Measurements from ENCODE around the gene DDX3X. TPM values are rescaled to one million over a fixed set of nuclear protein-coding genes. Genes with fewer than 3 reads are reported as not detected.

DDX3X gene
- total and polyA plus RNA-seq, 9 of the 15 experiments (the other 6 are each of a cell fraction or from before 2014, with no cell fraction given): 51.3 to 232 (median 138) TPM

GRCh38 chrX:41373989-41374606 is 40.1 kb downstream of the DDX3X start:
- in situ Hi-C loops (cut with MboI) (no loop called here), intact Hi-C loops (cut with micrococcal nuclease) (no loop called here)
- Histone ChIP-seq H3K4me2 (ENCODE audit: insufficient read depth, low read length) (no peak overlapping the region), H4K20me1 (replicated peaks; ENCODE audit: control insufficient read depth, insufficient read depth, low read length) (no peaks in the 10 kb centered on the region), H3K79me2 (ENCODE audit: control insufficient read depth, insufficient read depth, low read length) (no peaks in the 10 kb centered on the region), H3K9ac (ENCODE audit: insufficient read depth in 1 of 2, low read depth in 2 of 2, low read length in 2 of 2) (no peak overlapping the region), H2AFZ (ENCODE audit: low read depth, low read length) (no peak overlapping the region), H3K9me1 (ENCODE audit: control insufficient read depth, insufficient read depth, low read length) (no peaks in the 10 kb centered on the region), H3K4me3 (no peak overlapping the region), H3K4me1 (replicated peaks in 1 of 2; ENCODE audit: control insufficient read depth in 2 of 2, insufficient read depth in 2 of 2, low read length in 2 of 2) (peaks cover 0 to 7% of the 10 kb centered on the region in 2 experiments; a peak in 2 of 5 replicates), H3K9me3 (replicated peaks; ENCODE audit: control insufficient read depth, insufficient read depth, low read depth, low read length) (no peaks in the 10 kb centered on the region), H3K27ac (ENCODE audit: extremely low read depth, low read depth, low read length) (no peak overlapping the region), H3K27me3 (ENCODE audit: control insufficient read depth in 2 of 2, insufficient read depth in 2 of 2, low read length in 2 of 2) (no peaks in the 10 kb centered on the region), H3K36me3 (ENCODE audit: control insufficient read depth, insufficient read depth, low read length) (no peaks in the 10 kb centered on the region)
- WGBS (ENCODE audit: insufficient coverage, low coverage, missing lambda C conversion rate): 25% methylated on average over 5 of the region's 5 CpGs
- TF ChIP-seq ATF7 (IDR thresholded peaks at IDR 0.05) (peak; percentile 79), ZNF121 (CRISPR knock-in tag; conservative IDR thresholded peaks at IDR 0.05) (peak; percentile 78), ATF3 (IDR thresholded peaks at IDR 0.05) (peak; percentile 78), ATF3 (CRISPR knock-in tag; conservative IDR thresholded peaks at IDR 0.05) (no peak), EGR1 (conservative IDR thresholded peaks at IDR 0.05) (no peak), IRF9 (tag; IDR thresholded peaks at IDR 0.05) (no peak), JUND (IDR thresholded peaks at IDR 0.05; ENCODE audit: borderline replicate concordance, low read depth, low read length) (no peak; the same call in 1 of the 2 replicates), JUND (tag; IDR thresholded peaks at IDR 0.05; ENCODE audit: borderline replicate concordance, low read depth, low read length) (peak; percentile 45; the same call in 2 of the 3 replicates)
- FAIRE-seq (no peak), ATAC-seq (peak; percentile 75), DNase-seq (ENCODE audit: extremely low read depth in 1 of 4, low spot score in 3 of 4) (no peak)
- BruUV-seq (replicated peaks): no TSS peak
- CTCF ChIA-PET (ENCODE audit: low intra/inter-chr PET ratio): no interaction called here
- POLR2A ChIA-PET: interaction anchor here (0.6 to 1.5 kb wide), 2 partner anchors 24 to 38 kb away, joined by 3 to 4 read pairs; no protein-coding TSS in a partner anchor
